GM18870 (cell line): ENCODE measurements around the gene ST7L.
A peak's percentile ranks its signal among the peaks of the same experiment; 100 is the strongest.
"Not testable (repeated sequence)": the region's sequence is repeated elsewhere in the genome, so short reads cannot be mapped to it uniquely, and the experiment has no call there.

Experiments
- ATAC-seq: cut with Tn5 transposase; IDR thresholded peaks from one replicate; pipeline ENCODE4 v1.9.1; 2021; ENCODE audit warnings: moderate library complexity; ENCODE audit not compliant: unreplicated experiment

Gene ST7L

GRCh38 chr1:112618721-112619517, at the start of gene ST7L:
TSS of gene ST7L (minus strand) at chr1:112619141. CDS start at chr1:112619113, 28 bp downstream.
- no peak for ATAC-seq

- ATAC-seq = no peak
Observed at GRCh38 chr1:112666946-112667345, 48.0 kb upstream of the ST7L start.

- ATAC-seq = no peak
Observed at GRCh38 chr1:112665857-112666256, 46.9 kb upstream of the ST7L start.

GRCh38 chr1:112651205-112651604, 32.3 kb upstream of the ST7L start:
- ATAC-seq = no peak

- ATAC-seq = no peak
Observed at GRCh38 chr1:112646225-112646624, 27.3 kb upstream of the ST7L start.

GRCh38 chr1:112643080-112643479, 24.1 kb upstream of the ST7L start:
- no peak for ATAC-seq

GRCh38 chr1:112640437-112640836, 21.5 kb upstream of the ST7L start:
- ATAC-seq = not testable (repeated sequence)

- ATAC-seq = no peak
Observed at GRCh38 chr1:112638110-112638428, 19.1 kb upstream of the ST7L start.

GRCh38 chr1:112637254-112638109, 18.5 kb upstream of the ST7L start:
- ATAC-seq = no peak

GRCh38 chr1:112636597-112637253, 17.8 kb upstream of the ST7L start:
- no peak for ATAC-seq

- no peak for ATAC-seq
Observed at GRCh38 chr1:112636056-112636455, 17.1 kb upstream of the ST7L start.

- no peak for ATAC-seq
Observed at GRCh38 chr1:112634367-112634766, 15.4 kb upstream of the ST7L start.

GRCh38 chr1:112633628-112634027, 14.7 kb upstream of the ST7L start:
- no peak for ATAC-seq

GRCh38 chr1:112629256-112629655, 10.3 kb upstream of the ST7L start:
- no peak for ATAC-seq

GRCh38 chr1:112628516-112628915, 9.6 kb upstream of the ST7L start:
- no peak for ATAC-seq

GRCh38 chr1:112626887-112627286, 7.9 kb upstream of the ST7L start:
- no peak for ATAC-seq

GRCh38 chr1:112626193-112626592, 7.3 kb upstream of the ST7L start:
- ATAC-seq = no peak

GRCh38 chr1:112625696-112626095, 6.8 kb upstream of the ST7L start:
- ATAC-seq = no peak

- not testable (repeated sequence) for ATAC-seq
Observed at GRCh38 chr1:112624493-112624892, 5.6 kb upstream of the ST7L start.

GRCh38 chr1:112620377-112620695, 1.4 kb upstream of the ST7L start:
- ATAC-seq = no peak

GRCh38 chr1:112619518-112620376, 806 bp upstream of the ST7L start, which contains the start of gene CAPZA1:
TSS of gene CAPZA1 (plus strand) at chr1:112619832. CDS start at chr1:112619845, 13 bp downstream.
- ATAC-seq = peak; percentile 51
